Type B pancreatic cell (in vitro differentiated cells): Measurements from ENCODE around the gene DSP. TPM values are rescaled to one million over a fixed set of nuclear protein-coding genes. Genes with fewer than 3 reads are reported as not detected.

Experiments
- DNase-seq: peaks from one replicate; pipeline ENCODE4 v3.0.0; 2021; ENCODE audit warnings: mixed read lengths; ENCODE audit not compliant: unreplicated experiment; ENCODE audit errors: extremely low spot score
- H3K27ac Mint-ChIP-seq: 2 replicates; pipeline ENCODE4 v1.8.0; 2021; ENCODE audit warnings: mild to moderate bottlenecking, mixed read lengths
- H3K27me3 Mint-ChIP-seq: 2 replicates; pipeline ENCODE4 v1.8.0; 2021; ENCODE audit warnings: mixed read lengths
- H3K36me3 Mint-ChIP-seq: 2 replicates; pipeline ENCODE4 v1.8.0; 2021; ENCODE audit warnings: mixed read lengths
- H3K4me1 Mint-ChIP-seq: one replicate; pipeline ENCODE4 v1.8.0; 2021; ENCODE audit warnings: mixed read lengths; ENCODE audit not compliant: unreplicated experiment
- H3K4me3 Mint-ChIP-seq: 2 replicates; pipeline ENCODE4 v1.8.0; 2021; ENCODE audit warnings: mild to moderate bottlenecking, mixed read lengths
- H3K9me3 Mint-ChIP-seq: 2 replicates; pipeline ENCODE4 v1.8.0; 2021; ENCODE audit warnings: mixed read lengths
- CTCF ChIP-seq: fragments of 200-600 bp; sonication (generic); conservative IDR thresholded peaks from 2 replicates; pipeline ENCODE4 v1.5.0; 2021; ENCODE audit warnings: antibody characterized with exemption, mild to moderate bottlenecking
- total RNA-seq: library from RNA; stranded (reverse); gene quantifications from 2 replicates; pipeline ENCODE4 v1.2.1, GENCODE V29; 2021; ENCODE audit warnings: low replicate concordance

The DSP gene
- total RNA-seq, 1 donor from 2014 or later: 210 TPM

GRCh38 chr6:7544597-7544996 lies 3.1 kb downstream of the DSP start:
- peaks cover 4% of the 10 kb centered on the region for H3K27me3 Mint-ChIP-seq
- peak overlapping the region; percentile 92 for H3K4me3 Mint-ChIP-seq
- no peak for DNase-seq
- H3K4me1 Mint-ChIP-seq: peaks cover 37% of the 10 kb centered on the region
- no peaks in the 10 kb centered on the region for H3K9me3 Mint-ChIP-seq
- no peak for TF ChIP-seq CTCF
- peaks cover 29% of the 10 kb centered on the region for H3K36me3 Mint-ChIP-seq
- peak overlapping the region; percentile 94 for H3K27ac Mint-ChIP-seq

- no peak for DNase-seq
- Mint-ChIP-seq H3K36me3 (peaks cover 31% of the 10 kb centered on the region), H3K9me3 (no peaks in the 10 kb centered on the region), H3K27me3 (peaks cover 4% of the 10 kb centered on the region), H3K27ac (peak overlapping the region; percentile 91), H3K4me1 (peaks cover 37% of the 10 kb centered on the region), H3K4me3 (peak overlapping the region; percentile 92)
- TF ChIP-seq CTCF: no peak
Observed at GRCh38 chr6:7545316-7546019, 4.0 kb downstream of the DSP start.

- H3K27me3 Mint-ChIP-seq: peaks cover 4% of the 10 kb centered on the region
- H3K9me3 Mint-ChIP-seq: no peaks in the 10 kb centered on the region
- H3K4me3 Mint-ChIP-seq: peak overlapping the region; percentile 92
- H3K4me1 Mint-ChIP-seq: peaks cover 37% of the 10 kb centered on the region
- no peak for DNase-seq
- peaks cover 31% of the 10 kb centered on the region for H3K36me3 Mint-ChIP-seq
- H3K27ac Mint-ChIP-seq: peak overlapping the region; percentile 91
- TF ChIP-seq CTCF: no peak
Observed at GRCh38 chr6:7546020-7546369, 4.5 kb downstream of the DSP start.

- peak overlapping the region; percentile 85 for H3K4me3 Mint-ChIP-seq
- no peak for TF ChIP-seq CTCF
- DNase-seq: no peak
- peaks cover 4% of the 10 kb centered on the region for H3K27me3 Mint-ChIP-seq
- H3K4me1 Mint-ChIP-seq: peaks cover 37% of the 10 kb centered on the region
- peak overlapping the region; percentile 91 for H3K27ac Mint-ChIP-seq
- H3K36me3 Mint-ChIP-seq: peaks cover 31% of the 10 kb centered on the region
- H3K9me3 Mint-ChIP-seq: no peaks in the 10 kb centered on the region
Observed at GRCh38 chr6:7546383-7546782, 4.9 kb downstream of the DSP start.

- no peak for TF ChIP-seq CTCF
- Mint-ChIP-seq H3K27me3 (peaks cover 4% of the 10 kb centered on the region), H3K4me1 (peaks cover 37% of the 10 kb centered on the region), H3K36me3 (peaks cover 35% of the 10 kb centered on the region), H3K27ac (peak overlapping the region; percentile 91), H3K4me3 (peak overlapping the region; percentile 85), H3K9me3 (no peaks in the 10 kb centered on the region)
- DNase-seq: no peak
Observed at GRCh38 chr6:7546896-7547295, 5.4 kb downstream of the DSP start.

GRCh38 chr6:7547315-7547714 lies 5.8 kb downstream of the DSP start:
- peaks cover 37% of the 10 kb centered on the region for H3K4me1 Mint-ChIP-seq

More at GRCh38 chr6:7547315-7547714, 5.8 kb downstream of the DSP start:
- H3K36me3 Mint-ChIP-seq: peaks cover 35% of the 10 kb centered on the region
- no peak for TF ChIP-seq CTCF
- H3K27ac Mint-ChIP-seq: peak overlapping the region; percentile 91
- no peaks in the 10 kb centered on the region for H3K9me3 Mint-ChIP-seq
- no peak for DNase-seq
- peak overlapping the region; percentile 85 for H3K4me3 Mint-ChIP-seq
- H3K27me3 Mint-ChIP-seq: peaks cover 4% of the 10 kb centered on the region
